ENCODE data around the gene MAST1.

GRCh38 chr19:12833738-12834565, 4.4 kb upstream of the MAST1 start:
- TF ChIP-seq CTCF (IDR thresholded peaks at IDR 0.05), result no peak
- no peak for TF ChIP-seq POLR2A (IDR thresholded peaks at IDR 0.05)

Data from upper lobe of left lung (tissue), 4 donors.